Activated naive CD4-positive, alpha-beta T cell treated with anti-CD3 and anti-CD28 coated beads for 36 hours (primary cell): ENCODE data around the gene NAB1. TPM values are rescaled to one million over a fixed set of nuclear protein-coding genes. Genes with fewer than 3 reads are reported as not detected.
"Not testable (repeated sequence)": the region's sequence is repeated elsewhere in the genome, so short reads cannot be mapped to it uniquely, and the experiment has no call there.

Experiments
- CTCF ChIA-PET: fragments of 350-600 bp; sonication (Branson Sonifier 250); formaldehyde crosslinking; loops from one replicate; lab custom pipeline; 2021; ENCODE audit warnings: antibody characterized with exemption; lab: Charles Lee
- DNase-seq: peaks from one replicate; pipeline ENCODE4 v3.0.0-alpha.2; 2020
- H3K27ac Mint-ChIP-seq: one replicate; pipeline ENCODE4 v1.8.0; 2021; ENCODE audit warnings: mild to moderate bottlenecking, mixed read lengths
- H3K27me3 Mint-ChIP-seq: one replicate; pipeline ENCODE4 v1.8.0; 2021; ENCODE audit warnings: low read depth, mixed read lengths
- H3K36me3 Mint-ChIP-seq: one replicate; pipeline ENCODE4 v1.8.0; 2021; ENCODE audit warnings: low read depth, mixed read lengths
- H3K4me1 Mint-ChIP-seq: one replicate; pipeline ENCODE4 v1.8.0; 2021; ENCODE audit warnings: low read depth, mixed read lengths
- H3K4me3 Mint-ChIP-seq: one replicate; pipeline ENCODE4 v1.8.0; 2021; ENCODE audit warnings: mild to moderate bottlenecking, moderate library complexity, mixed read lengths
- H3K9me3 Mint-ChIP-seq: one replicate; pipeline ENCODE4 v1.8.0; 2021; ENCODE audit warnings: mixed read lengths
- intact Hi-C: fragments of 100-400 bp; cut with micrococcal nuclease; formaldehyde crosslinking; loops from one replicate; pipeline ENCODE4 v1.15.1; 2023
- total RNA-seq, 2 experiments: library from RNA; stranded (reverse); gene quantifications; one replicate each; pipeline ENCODE4 v1.2.3, GENCODE V29; 2021

NAB1 gene
- total RNA-seq, 2 experiments from 2014 or later: 38.7 to 48.1 TPM

- no peak overlapping the region for H3K27ac Mint-ChIP-seq
- no peak overlapping the region for H3K4me3 Mint-ChIP-seq
- intact Hi-C loops: no loop called here
- CTCF ChIA-PET: no interaction called here
- H3K4me1 Mint-ChIP-seq: peaks cover 23% of the 10 kb centered on the region
- no peak for DNase-seq
- peaks cover 4% of the 10 kb centered on the region for H3K36me3 Mint-ChIP-seq
- no peaks in the 10 kb centered on the region for H3K27me3 Mint-ChIP-seq
- peaks cover 8% of the 10 kb centered on the region for H3K9me3 Mint-ChIP-seq
Observed at GRCh38 chr2:190705280-190705679, 56.4 kb downstream of the NAB1 start.

GRCh38 chr2:190707726-190708125 is 58.8 kb downstream of the NAB1 start:
- Mint-ChIP-seq H3K27me3 (no peaks in the 10 kb centered on the region), H3K9me3 (peaks cover 8% of the 10 kb centered on the region), H3K4me3 (no peak overlapping the region), H3K36me3 (peaks cover 4% of the 10 kb centered on the region), H3K4me1 (peaks cover 22% of the 10 kb centered on the region), H3K27ac (no peak overlapping the region)
- intact Hi-C loops: no loop called here
- DNase-seq: no peak
- CTCF ChIA-PET: no interaction called here

DNA sequence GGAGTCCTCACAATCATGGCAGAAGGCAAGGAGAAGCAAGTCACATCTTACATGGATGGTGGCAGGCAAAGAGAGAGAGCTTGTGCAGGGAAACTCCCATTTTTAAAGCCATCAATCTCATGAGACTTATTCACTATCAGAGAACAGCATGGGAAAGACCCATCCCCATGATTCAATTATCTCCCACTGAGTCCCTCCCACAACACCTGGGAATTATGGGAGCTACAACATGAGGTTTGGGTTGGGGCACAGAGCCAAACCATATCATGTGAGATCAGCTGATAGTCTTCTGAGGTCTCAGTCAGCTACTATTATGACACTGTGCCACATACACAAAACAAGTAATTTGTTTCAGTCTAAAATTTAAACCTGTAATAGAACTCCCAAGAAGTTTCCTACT is 59.8 kb downstream of the NAB1 start:
- CTCF ChIA-PET: interaction anchor here (1.1 kb wide), 1 partner anchor 30 kb away, joined by 3 read pairs; no protein-coding TSS in a partner anchor
- intact Hi-C loops: not testable (repeated sequence)

GRCh38 chr2:190711069-190711468 is 62.2 kb downstream of the NAB1 start:
- Mint-ChIP-seq H3K27me3 (no peaks in the 10 kb centered on the region), H3K4me3 (no peak overlapping the region), H3K9me3 (peaks cover 8% of the 10 kb centered on the region), H3K27ac (no peak overlapping the region), H3K4me1 (peaks cover 30% of the 10 kb centered on the region), H3K36me3 (peaks cover 4% of the 10 kb centered on the region)
- no peak for DNase-seq
- CTCF ChIA-PET: no interaction called here
- intact Hi-C loops: no loop called here

More for the DNA sequence above, 59.8 kb downstream of the NAB1 start:
- H3K9me3 Mint-ChIP-seq, H3K36me3 Mint-ChIP-seq, H3K27ac Mint-ChIP-seq, H3K27me3 Mint-ChIP-seq, H3K4me3 Mint-ChIP-seq: not testable (repeated sequence)
- DNase-seq: peak; percentile 32
- peaks cover 25% of the 10 kb centered on the region for H3K4me1 Mint-ChIP-seq

DNA sequence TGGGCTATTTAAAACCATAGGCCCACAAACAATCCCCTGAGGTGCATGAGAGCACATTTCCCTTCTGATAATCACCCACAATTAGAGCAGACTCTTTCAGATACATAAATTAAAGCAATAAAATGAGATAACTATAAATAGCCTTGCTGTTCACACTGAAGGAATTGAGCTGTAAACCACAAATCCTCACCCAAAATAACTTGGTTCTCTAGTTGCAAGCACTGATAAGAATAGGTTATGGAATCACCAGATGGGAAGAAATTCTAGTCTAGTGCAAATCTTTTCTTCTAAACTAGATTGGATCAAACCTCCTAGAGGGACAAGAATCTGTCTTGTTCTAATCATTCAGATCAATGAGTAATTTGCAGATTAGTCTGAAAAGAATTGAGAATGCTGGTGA is 64.6 kb downstream of the NAB1 start:
- no peak overlapping the region for H3K27ac Mint-ChIP-seq
- no peak for DNase-seq
- H3K36me3 Mint-ChIP-seq: peaks cover under 1% of the 10 kb centered on the region
- peaks cover 33% of the 10 kb centered on the region for H3K4me1 Mint-ChIP-seq
- H3K4me3 Mint-ChIP-seq: no peak overlapping the region
- no peaks in the 10 kb centered on the region for H3K27me3 Mint-ChIP-seq
- peaks cover 2% of the 10 kb centered on the region for H3K9me3 Mint-ChIP-seq
- CTCF ChIA-PET: interaction anchor here (0.5 to 1.8 kb wide), 2 partner anchors 34 to 68 kb away, joined by 3 to 4 read pairs; no protein-coding TSS in a partner anchor
- intact Hi-C loops: no loop called here

- DNase-seq: no peak
- no peaks in the 10 kb centered on the region for H3K36me3 Mint-ChIP-seq
- peaks cover 39% of the 10 kb centered on the region for H3K4me1 Mint-ChIP-seq
- H3K27ac Mint-ChIP-seq: no peak overlapping the region
- intact Hi-C loops: no loop called here
- no peaks in the 10 kb centered on the region for H3K9me3 Mint-ChIP-seq
- no peaks in the 10 kb centered on the region for H3K27me3 Mint-ChIP-seq
- CTCF ChIA-PET: no interaction called here
- no peak overlapping the region for H3K4me3 Mint-ChIP-seq
Observed at GRCh38 chr2:190714958-190715357, 66.1 kb downstream of the NAB1 start.

DNA sequence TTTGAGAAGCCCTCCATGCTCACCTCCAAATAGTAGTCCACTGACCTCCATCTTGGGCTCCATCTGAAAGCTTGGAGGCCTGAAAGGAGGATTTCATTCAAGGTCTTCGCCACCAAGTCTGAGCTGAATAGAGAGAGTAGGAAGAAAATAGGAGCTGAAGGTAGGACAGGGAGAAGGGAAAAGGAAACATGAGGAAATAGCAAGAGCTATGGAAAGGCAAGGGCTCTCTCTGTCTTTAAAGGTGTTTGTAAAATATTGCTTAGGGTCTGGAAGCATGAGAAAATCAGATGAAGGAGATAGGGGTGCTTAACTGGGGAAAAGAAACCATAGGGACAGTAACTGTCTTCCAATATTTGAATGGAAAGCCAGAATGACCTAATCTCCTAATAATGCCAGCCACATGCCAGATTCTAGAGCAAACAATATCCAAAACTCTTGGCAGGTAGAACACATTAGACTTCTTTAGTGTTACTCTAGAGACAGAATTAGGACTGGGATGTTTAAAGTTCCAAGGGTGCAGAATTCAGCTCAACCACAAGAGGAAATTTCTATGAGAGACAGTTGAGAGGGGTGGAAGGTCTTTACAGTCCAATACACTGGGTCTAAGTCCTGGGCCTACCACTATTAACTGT is 67.4 kb downstream of the NAB1 start:
- H3K27me3 Mint-ChIP-seq: no peaks in the 10 kb centered on the region
- DNase-seq: no peak
- intact Hi-C loops: no loop called here
- CTCF ChIA-PET: interaction anchor here (1.0 kb wide), 1 partner anchor 41 kb away, joined by 3 read pairs; no protein-coding TSS in a partner anchor
- peaks cover 48% of the 10 kb centered on the region for H3K4me1 Mint-ChIP-seq
- H3K4me3 Mint-ChIP-seq: no peak overlapping the region
- no peaks in the 10 kb centered on the region for H3K36me3 Mint-ChIP-seq
- no peaks in the 10 kb centered on the region for H3K9me3 Mint-ChIP-seq
- H3K27ac Mint-ChIP-seq: no peak overlapping the region

GRCh38 chr2:190717306-190717705 is 68.4 kb downstream of the NAB1 start:
- CTCF ChIA-PET: interaction anchor here (1.3 to 1.9 kb wide), 3 partner anchors 37 to 82 kb away, joined by 3 to 7 read pairs (median 5); no protein-coding TSS in a partner anchor
- Mint-ChIP-seq H3K4me1 (peaks cover 58% of the 10 kb centered on the region), H3K9me3 (no peaks in the 10 kb centered on the region), H3K36me3 (no peaks in the 10 kb centered on the region), H3K27me3 (no peaks in the 10 kb centered on the region), H3K4me3 (no peak overlapping the region), H3K27ac (peak overlapping the region; percentile 32)
- intact Hi-C loops: no loop called here
- no peak for DNase-seq

DNA sequence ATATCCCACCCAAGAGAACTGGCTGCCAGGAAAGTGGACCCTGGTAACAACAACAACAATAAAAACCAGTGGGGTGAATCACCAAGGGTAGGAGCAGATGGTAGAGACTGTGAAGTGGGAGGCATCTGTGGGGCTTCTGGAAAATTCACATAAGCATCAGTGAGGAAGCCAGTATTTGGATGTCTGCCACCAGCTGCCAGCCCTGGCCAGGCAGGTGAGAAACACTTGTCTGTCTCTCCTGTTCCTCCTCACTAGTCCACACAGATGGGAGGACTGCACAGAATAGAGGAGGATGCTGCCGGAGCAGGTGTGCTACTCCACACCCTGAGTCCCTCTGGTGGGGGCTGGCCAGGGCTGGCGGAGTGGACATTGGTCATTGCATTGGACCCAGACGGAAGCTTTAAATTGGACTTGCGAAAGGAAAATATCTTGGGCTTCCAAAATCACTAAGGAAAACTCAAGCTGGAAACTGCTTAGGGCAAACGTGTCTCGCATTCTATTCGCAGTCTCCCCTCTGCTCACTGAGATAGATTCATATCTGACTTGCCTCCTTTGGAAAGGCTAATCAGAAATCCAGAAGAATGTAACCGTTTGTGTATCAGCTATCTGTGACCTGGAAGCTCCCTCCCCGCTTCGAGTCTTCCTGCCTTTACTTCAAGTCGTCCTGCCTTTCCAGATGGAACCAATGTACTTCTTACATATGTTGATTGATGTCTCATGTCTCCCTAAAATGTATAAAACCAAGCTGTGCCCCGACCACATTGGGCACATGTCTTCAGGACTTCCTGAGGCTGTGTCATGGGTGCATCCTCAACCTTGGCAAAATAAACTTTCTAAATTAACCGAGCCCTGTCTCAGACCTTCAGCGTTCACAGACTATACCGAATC is 69.1 kb downstream of the NAB1 start:
- Mint-ChIP-seq H3K27me3 (no peaks in the 10 kb centered on the region), H3K4me3 (peak overlapping the region; percentile 0), H3K36me3 (no peaks in the 10 kb centered on the region), H3K4me1 (peaks cover 65% of the 10 kb centered on the region), H3K27ac (peak overlapping the region; percentile 60), H3K9me3 (no peaks in the 10 kb centered on the region)
- intact Hi-C loops: loop anchor here (1.0 to 2.0 kb wide), 7 partner anchors 23 to 433 kb away; partner anchors contain the start of gene STAT4
- CTCF ChIA-PET: interaction anchor here (1.3 to 1.9 kb wide), 3 partner anchors 38 to 83 kb away, joined by 3 to 7 read pairs (median 5); no protein-coding TSS in a partner anchor
- DNase-seq: peak; percentile 54

GRCh38 chr2:190718652-190719526 is 70.0 kb downstream of the NAB1 start:
- no peaks in the 10 kb centered on the region for H3K9me3 Mint-ChIP-seq
- H3K4me1 Mint-ChIP-seq: peaks cover 65% of the 10 kb centered on the region
- intact Hi-C loops: loop anchor here (1.0 to 2.0 kb wide), 7 partner anchors 24 to 432 kb away; partner anchors contain the start of gene STAT4
- H3K27me3 Mint-ChIP-seq: no peaks in the 10 kb centered on the region
- no peaks in the 10 kb centered on the region for H3K36me3 Mint-ChIP-seq
- CTCF ChIA-PET: interaction anchor here (1.3 to 1.9 kb wide), 3 partner anchors 38 to 84 kb away, joined by 3 to 7 read pairs (median 5); no protein-coding TSS in a partner anchor
- peak overlapping the region; percentile 0 for H3K4me3 Mint-ChIP-seq
- peak; percentile 93 for DNase-seq
- peak overlapping the region; percentile 60 for H3K27ac Mint-ChIP-seq

DNA sequence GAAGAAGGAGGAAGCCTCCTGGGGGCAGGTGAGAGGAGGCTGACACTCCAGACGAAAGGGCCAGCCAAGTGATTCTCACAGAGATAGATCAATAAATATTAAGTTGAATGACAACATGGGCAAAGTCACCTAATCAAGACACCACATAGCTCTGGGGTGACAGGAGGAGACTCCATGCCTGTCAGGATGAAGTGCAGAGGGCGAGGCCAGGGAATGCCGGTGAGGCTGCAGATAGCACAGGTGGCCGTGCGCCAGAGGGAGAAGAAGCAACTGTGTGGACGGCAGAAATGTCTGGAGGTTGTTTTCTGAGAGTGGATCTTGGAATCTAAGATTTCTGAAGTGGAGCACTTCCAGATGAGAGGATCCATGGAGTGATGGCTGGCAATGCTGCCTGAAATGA is 71.4 kb downstream of the NAB1 start:
- H3K4me3 Mint-ChIP-seq: no peak overlapping the region
- H3K4me1 Mint-ChIP-seq: peaks cover 65% of the 10 kb centered on the region
- H3K36me3 Mint-ChIP-seq: no peaks in the 10 kb centered on the region
- H3K27ac Mint-ChIP-seq: no peak overlapping the region
- CTCF ChIA-PET: interaction anchor here (0.6 to 1.2 kb wide), 2 partner anchors 22 to 919 kb away, joined by 3 to 5 read pairs; no protein-coding TSS in a partner anchor
- intact Hi-C loops: loop anchor here (5.0 to 10.0 kb wide), 4 partner anchors 203 to 1063 kb away; partner anchors contain the start of genes ORMDL1 and PMS1
- DNase-seq: no peak
- no peaks in the 10 kb centered on the region for H3K27me3 Mint-ChIP-seq
- no peaks in the 10 kb centered on the region for H3K9me3 Mint-ChIP-seq
